Ishikawa (cell line): Measurements from ENCODE around the gene RAD51B.

ENCODE experiments used
- CEBPB ChIP-seq: IDR thresholded peaks from 2 replicates; pipeline ENCODE4 v1.6.1; 2012
- CREB1 ChIP-seq: IDR thresholded peaks from 2 replicates; pipeline ENCODE4 v1.6.1; 2012; ENCODE audit warnings: low read depth
- EGR1 ChIP-seq: IDR thresholded peaks from 2 replicates; pipeline ENCODE4 v1.6.1; 2012
- EP300 ChIP-seq: IDR thresholded peaks from 2 replicates; pipeline ENCODE4 v1.6.1; 2012; ENCODE audit warnings: borderline replicate concordance
- FOXM1 ChIP-seq: IDR thresholded peaks from 2 replicates; pipeline ENCODE4 v1.6.1; 2012; ENCODE audit warnings: low read depth, borderline replicate concordance
- NFIC ChIP-seq: IDR thresholded peaks from 2 replicates; pipeline ENCODE4 v1.6.1; 2012
- RAD21 ChIP-seq: IDR thresholded peaks from 2 replicates; pipeline ENCODE4 v1.6.1; 2012; ENCODE audit warnings: low read depth
- TAF1 ChIP-seq: IDR thresholded peaks from 2 replicates; pipeline ENCODE4 v1.6.1; 2012; ENCODE audit warnings: low read depth, mild to moderate bottlenecking
- TCF12 ChIP-seq: IDR thresholded peaks from 2 replicates; pipeline ENCODE4 v1.6.1; 2012; ENCODE audit warnings: low read depth
- TEAD4 ChIP-seq: IDR thresholded peaks from 2 replicates; pipeline ENCODE4 v1.6.1; 2012
- YY1 ChIP-seq: IDR thresholded peaks from 2 replicates; pipeline ENCODE4 v1.6.1; 2012; ENCODE audit warnings: low read depth
- ZBTB7A ChIP-seq: IDR thresholded peaks from 2 replicates; pipeline ENCODE4 v1.6.1; 2012; ENCODE audit warnings: low read depth
- TF ChIP-seq, protein P1 (sequence below): IDR thresholded peaks from 2 replicates; pipeline ENCODE4 v1.6.1; 2012
- TF ChIP-seq, protein P2 (sequence below): IDR thresholded peaks from 2 replicates; pipeline ENCODE4 v1.6.1; 2012; ENCODE audit warnings: low read depth, mild to moderate bottlenecking

RAD51B gene

DNA sequence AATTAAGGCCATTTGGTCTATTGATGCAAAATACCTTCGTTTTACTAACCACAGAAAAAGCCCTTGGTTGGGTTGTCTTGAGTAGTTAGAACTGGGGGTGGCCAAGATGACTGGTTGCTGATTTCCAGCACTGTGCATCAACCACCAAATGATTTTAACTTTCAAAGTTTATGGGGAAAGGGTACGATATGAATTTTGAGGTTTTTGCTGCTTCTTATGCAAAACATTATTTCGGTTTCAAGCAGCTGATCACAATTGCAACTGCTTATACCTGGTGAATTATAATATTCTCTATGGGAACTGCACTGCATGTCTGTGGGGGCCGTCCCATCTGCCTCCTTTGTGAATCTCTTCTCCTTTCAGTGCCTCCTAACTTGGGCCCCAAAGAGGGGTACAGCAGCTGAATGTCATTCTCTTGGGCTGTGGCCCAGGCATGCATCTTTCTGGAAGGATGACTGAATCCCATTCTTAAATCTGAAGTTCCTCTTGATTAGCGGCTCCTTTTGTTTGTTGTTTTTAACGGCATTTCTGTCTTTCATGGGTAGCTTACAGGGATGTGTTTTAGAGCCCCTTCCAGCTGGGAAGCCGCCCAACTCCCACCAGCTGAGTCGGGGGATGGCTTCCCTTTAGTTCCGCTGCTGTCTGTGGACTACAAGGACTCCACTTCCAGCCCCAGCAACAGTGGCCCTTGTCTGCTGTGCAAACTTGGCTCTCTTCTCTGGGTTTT is 493.5 kb downstream of the RAD51B start:
- TF ChIP-seq YY1 (no peak), EGR1 (no peak), TAF1 (no peak), RAD21 (no peak), ZBTB7A (no peak), CREB1 (no peak)

DNA sequence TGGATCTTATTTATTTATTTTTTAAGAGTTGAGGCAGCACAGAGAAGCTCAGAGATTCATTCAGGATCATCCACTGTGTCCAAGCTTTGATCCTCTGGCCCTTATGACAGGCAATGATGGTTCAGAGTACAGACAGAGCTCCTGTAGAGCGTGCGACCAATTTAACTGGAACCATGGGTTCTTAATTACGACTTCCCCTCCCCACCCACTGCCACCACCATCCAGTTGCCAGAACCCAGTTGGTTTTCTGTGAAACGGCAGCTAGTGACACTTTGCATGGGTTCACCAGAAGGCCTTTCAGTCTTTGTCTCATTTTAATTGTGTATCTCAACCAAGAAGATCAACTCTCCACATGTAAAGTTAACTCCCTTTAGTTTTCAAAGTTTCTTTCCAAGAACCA is 495.1 kb downstream of the RAD51B start:
- TF ChIP-seq NFIC (no peak), EGR1 (no peak), YY1 (no peak), TCF12 (no peak), CREB1 (no peak), EP300 (no peak), TAF1 (no peak), ZBTB7A (no peak), FOXM1 (no peak)

DNA sequence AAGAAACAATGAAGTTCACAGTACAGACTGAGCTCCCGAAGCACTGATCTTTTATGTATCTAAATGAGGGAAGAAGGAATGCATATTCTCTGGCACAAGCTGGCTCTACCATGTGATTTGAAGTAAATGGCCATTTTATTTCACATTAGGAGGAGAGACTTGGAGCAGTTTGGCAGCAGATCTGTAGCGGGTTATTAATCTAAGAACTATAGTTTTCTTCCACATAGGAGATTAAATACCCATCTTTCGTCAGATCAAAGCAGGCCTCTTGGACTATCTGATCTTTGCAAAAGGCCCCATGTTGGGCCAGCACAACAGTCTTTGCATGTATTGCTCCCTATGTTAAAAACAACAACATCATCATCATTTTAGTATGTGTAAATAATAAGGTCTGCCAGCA is 495.5 kb downstream of the RAD51B start:
- no peak for TF ChIP-seq CEBPB
- TF ChIP-seq NFIC, result no peak
- TF ChIP-seq, protein P1, sequence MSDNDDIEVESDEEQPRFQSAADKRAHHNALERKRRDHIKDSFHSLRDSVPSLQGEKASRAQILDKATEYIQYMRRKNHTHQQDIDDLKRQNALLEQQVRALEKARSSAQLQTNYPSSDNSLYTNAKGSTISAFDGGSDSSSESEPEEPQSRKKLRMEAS, result no peak
- TF ChIP-seq EGR1, result no peak
- TF ChIP-seq YY1, result no peak
- TF ChIP-seq TEAD4, result no peak
- TF ChIP-seq CREB1, result no peak
- no peak for TF ChIP-seq ZBTB7A
- TF ChIP-seq, protein P2, sequence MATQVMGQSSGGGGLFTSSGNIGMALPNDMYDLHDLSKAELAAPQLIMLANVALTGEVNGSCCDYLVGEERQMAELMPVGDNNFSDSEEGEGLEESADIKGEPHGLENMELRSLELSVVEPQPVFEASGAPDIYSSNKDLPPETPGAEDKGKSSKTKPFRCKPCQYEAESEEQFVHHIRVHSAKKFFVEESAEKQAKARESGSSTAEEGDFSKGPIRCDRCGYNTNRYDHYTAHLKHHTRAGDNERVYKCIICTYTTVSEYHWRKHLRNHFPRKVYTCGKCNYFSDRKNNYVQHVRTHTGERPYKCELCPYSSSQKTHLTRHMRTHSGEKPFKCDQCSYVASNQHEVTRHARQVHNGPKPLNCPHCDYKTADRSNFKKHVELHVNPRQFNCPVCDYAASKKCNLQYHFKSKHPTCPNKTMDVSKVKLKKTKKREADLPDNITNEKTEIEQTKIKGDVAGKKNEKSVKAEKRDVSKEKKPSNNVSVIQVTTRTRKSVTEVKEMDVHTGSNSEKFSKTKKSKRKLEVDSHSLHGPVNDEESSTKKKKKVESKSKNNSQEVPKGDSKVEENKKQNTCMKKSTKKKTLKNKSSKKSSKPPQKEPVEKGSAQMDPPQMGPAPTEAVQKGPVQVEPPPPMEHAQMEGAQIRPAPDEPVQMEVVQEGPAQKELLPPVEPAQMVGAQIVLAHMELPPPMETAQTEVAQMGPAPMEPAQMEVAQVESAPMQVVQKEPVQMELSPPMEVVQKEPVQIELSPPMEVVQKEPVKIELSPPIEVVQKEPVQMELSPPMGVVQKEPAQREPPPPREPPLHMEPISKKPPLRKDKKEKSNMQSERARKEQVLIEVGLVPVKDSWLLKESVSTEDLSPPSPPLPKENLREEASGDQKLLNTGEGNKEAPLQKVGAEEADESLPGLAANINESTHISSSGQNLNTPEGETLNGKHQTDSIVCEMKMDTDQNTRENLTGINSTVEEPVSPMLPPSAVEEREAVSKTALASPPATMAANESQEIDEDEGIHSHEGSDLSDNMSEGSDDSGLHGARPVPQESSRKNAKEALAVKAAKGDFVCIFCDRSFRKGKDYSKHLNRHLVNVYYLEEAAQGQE, result no peak
- no peak for TF ChIP-seq TAF1
- TF ChIP-seq RAD21, result no peak

DNA sequence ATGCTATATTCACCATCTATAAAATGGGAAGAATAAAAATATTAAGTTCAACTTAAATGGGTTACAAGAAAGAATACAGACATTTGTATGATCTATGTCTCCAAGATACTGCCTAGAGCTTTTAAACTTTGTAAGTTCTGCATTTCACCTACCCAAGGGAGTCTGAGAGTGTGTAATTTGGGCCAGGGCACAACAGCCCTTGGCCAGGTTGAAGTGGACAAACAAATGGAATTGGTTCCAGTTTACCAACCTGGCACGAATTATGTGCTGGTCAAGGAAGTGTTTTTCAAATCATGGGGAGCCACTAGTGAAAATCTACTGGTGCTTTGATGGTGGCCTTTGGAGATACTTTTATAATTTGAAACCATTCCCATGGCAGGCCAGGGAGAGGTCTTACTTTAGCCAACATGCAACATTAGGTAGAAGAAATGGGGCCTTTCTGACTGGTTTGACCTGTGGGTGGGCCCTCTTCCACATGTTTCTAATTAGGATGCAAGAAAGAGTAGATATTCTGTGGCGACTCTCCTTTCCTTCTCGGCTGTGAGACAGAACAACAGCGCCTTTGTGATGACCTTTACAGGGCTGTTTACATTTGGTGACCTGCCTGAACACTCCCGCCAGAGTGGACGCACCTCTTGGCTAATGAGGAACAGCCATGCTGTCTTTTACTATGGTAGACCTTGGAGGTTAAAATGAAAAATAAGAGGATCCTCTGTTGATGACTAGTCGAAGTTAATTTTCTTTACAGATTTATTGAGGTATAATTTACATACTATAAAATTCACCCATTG is 496.7 kb downstream of the RAD51B start:
- no peak for TF ChIP-seq YY1
- TF ChIP-seq, protein P2, result no peak

DNA sequence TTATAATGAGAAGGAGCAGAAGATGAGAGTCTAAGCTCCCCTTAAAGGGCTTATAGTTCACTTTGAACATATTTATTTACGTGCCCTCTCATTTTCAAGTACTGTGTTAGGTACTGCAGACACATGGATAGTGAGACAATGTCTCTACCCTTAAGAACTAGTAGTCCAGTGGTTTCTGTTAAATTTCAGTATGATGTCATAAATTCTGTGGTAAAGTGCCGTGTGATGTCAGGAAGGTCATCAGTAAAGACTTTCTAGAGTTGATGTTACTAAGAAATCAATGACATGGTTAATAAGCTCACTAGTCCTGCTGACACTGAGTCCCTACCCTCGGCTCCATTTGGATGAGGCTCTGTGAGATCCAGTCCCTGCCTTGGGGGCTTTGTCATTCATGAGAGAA is 497.7 kb downstream of the RAD51B start:
- TF ChIP-seq TAF1 (no peak), CREB1 (no peak), RAD21 (no peak), FOXM1 (no peak), CEBPB (no peak), EGR1 (no peak), TCF12 (no peak), TEAD4 (no peak), ZBTB7A (no peak), EP300 (no peak), YY1 (no peak)
- TF ChIP-seq, protein P2, result no peak
- TF ChIP-seq, protein P1, result no peak

DNA sequence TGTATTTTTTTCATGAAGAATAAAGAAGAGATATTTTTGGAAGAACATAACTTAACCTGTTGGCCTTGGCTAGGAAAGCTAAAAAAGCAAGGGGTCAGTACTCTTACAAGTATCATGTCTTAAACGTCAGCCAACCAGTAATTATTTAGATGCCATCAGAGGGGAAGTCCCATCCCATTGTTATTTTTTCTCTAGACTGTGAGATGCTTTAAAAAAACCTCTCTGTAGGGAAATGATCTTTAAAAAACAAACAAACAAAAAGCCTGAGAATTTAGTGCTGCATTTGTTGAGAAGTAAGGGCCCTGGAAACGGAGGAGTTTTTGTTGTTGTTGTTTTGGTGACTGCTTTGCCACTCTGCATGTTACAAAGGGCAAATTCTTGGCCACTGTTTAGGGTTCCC is 499.2 kb downstream of the RAD51B start:
- TF ChIP-seq ZBTB7A (no peak), EGR1 (no peak), RAD21 (no peak), FOXM1 (no peak)
